Fibroblast of upper back skin (primary cell): Measurements from ENCODE around the gene GGTA1.
"Not testable (repeated sequence)": the region's sequence is repeated elsewhere in the genome, so short reads cannot be mapped to it uniquely, and the experiment has no call there.

Experiments
- DNase-seq: peaks from one replicate; pipeline ENCODE4 v3.0.0-alpha.2; 2013

GGTA1 gene

DNA sequence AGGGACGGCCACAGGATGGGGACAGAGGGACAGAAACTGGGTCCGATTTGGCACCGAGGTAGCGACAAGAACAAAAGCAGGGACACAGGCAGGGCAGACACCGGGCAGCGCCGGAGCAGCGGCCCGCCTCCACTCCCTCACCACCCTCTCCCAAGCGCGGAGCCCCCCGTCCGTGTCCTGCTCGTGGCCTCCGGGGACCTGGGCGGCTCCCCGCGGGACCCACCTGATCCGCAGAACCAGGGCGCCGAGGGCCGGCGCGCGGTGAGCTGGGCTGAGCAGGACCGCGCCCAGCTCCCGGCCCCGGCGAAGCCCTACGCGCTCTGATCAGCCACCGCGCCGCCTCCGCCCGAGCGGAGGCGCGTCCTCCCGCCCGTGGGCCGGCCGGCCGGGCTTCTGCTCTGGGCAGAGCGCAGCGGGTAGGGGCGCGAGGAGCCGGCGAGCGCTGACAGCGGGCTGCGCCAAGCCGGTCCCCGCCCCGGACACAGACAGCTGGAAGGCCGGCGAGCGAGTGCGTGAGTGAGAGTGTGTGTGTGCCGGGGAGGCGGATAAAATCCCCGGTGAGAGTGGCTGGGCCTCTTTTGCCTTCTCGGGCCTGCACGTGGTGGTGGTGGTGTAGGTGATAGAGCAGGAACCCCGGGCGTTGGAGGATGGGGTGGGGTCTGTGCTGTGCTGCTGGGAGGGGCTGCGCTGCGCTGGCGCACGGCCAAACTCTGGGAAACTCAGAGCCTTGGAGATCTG, at the start of gene GGTA1:
TSS of gene GGTA1 (minus strand) at position 418 of the 738 bp plus-strand sequence. CDS start 31,922 bp downstream, outside the sequence.
- DNase-seq, result peak; percentile 27

DNA sequence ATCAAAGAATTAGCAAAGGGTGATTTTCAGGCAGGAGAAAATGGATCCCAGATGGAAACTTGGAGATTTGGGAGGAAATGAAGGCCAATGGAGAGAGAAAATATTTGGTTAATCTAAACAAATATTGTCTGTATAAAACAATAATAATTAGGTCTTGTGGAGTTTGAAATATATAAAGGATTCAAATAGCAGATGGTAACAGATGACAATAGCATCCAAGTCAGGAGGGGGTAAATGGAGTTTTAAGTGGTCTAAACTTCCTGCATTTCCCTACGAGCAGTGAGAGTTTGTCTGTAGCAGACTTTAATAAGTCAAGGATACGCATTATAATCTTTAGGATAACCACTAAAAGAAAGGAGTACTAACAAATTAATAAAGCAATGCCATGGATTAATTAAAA, 49.0 kb upstream of the GGTA1 start:
- no peak for DNase-seq

GRCh38 chr9:121545875-121546423, 46.3 kb upstream of the GGTA1 start:
- DNase-seq, result peak; percentile 93

GRCh38 chr9:121545150-121545874, 45.7 kb upstream of the GGTA1 start:
- no peak for DNase-seq

- no peak for DNase-seq
Measured at GRCh38 chr9:121542025-121542424, 42.4 kb upstream of the GGTA1 start.

GRCh38 chr9:121541256-121541655, 41.6 kb upstream of the GGTA1 start:
- no peak for DNase-seq

DNA sequence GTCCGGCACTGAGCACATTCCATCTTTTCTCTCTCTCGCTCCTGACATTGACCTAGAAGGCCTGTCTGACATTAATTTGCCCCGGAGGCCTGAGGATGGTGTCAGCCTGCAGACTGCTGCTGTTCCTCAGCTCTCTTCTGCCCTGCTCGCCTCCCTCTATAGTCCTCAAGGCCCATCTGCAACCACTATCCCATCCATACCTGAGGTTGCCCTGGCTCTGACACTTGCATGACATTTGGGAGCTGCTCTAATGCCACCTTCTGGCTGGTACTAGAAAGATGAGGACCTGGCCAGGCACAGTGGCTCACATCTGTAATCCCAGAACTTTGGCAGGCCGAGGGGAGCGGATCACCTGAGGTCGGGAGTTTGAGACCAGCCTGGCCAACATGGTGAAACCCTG, 38.6 kb upstream of the GGTA1 start:
- DNase-seq, result no peak

GRCh38 chr9:121537283-121537682, 37.6 kb upstream of the GGTA1 start:
- no peak for DNase-seq

DNA sequence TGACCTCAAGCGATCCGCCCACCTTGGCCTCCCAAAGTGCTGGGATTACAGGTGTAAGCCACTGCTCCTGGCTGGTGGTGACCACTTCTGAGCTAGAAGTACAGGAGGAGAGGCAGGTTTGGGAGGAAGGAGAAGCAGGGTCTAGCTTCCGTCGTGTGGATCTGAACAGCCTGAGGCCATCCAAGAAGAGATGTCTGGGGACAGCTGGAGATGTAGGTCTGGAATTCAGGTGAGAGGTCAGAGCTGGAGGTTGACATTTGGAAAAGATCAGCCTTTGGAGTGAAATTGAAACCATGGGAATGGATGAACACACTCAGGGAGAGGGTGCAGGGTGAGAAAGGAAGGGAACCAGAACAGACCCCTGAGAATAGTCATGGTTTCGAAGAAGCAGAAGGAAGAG, 33.2 kb upstream of the GGTA1 start:
- DNase-seq, result no peak

- peak; percentile 97 for DNase-seq
Measured at GRCh38 chr9:121529237-121529987, 29.8 kb upstream of the GGTA1 start.

DNA sequence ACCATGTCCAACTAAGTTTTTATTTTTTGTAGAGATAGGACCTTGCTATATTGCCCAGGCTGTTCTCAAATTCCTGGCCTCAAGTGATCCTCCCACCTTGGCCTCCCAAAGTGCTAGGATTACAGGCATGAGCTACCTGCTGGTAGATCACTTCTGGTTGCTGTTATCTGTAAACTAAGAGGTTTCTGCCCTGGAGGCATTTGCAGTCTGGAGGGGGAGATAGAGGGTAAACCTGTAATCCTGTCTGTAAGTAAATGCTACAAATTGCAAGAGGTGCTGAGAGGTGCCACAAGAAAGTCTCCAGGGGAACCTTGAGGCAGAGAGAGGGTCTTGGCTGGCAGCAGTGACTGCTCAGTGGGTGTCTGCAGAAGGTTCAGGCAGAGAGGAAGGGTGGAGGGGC, 29.0 kb upstream of the GGTA1 start:
- DNase-seq, result no peak

DNA sequence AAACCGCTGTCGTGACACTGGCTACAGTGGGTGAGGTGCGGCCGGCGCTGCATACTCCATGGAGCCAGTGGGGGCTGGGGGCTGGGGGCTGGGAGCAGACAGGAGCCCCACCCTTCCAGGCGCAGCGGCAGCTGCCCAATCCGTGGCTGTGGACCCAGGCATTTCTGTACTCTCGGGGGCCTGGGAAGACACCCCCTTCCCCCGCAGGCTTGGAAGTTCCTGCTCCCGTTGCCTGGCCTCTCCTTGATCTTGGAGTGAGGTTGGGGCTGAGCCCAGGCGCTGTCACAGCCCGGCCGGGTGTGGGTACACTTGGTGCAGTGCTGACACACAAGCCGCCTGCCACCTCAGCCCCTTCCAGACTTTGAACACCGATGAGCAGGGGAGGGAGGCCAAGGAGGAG, 27.7 kb upstream of the GGTA1 start:
- DNase-seq, result no peak

- DNase-seq, result not testable (repeated sequence)
Measured at GRCh38 chr9:121519688-121520087, 20.0 kb upstream of the GGTA1 start.

- no peak for DNase-seq
Measured at GRCh38 chr9:121518634-121519033, 19.0 kb upstream of the GGTA1 start.

DNA sequence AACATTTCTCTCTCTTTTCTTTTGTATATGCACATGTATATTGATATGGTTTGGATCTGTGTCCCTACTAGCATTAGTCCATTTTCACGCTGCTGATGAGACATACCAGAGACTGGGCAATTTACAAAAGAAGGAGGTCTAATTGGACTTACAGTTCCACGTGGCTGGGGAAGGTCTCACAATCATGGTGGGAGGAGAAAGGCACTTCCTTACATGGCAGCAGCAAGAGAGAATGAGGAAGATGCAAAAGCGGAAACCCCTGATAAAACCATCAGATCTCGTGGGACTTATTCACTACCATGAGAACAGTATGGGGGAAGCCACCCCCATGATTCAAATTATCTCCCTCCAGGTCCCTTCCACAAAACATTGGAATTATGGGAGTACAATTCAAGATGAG, 13.5 kb upstream of the GGTA1 start:
- not testable (repeated sequence) for DNase-seq

GRCh38 chr9:121510766-121511550, 11.3 kb upstream of the GGTA1 start:
- DNase-seq, result no peak

GRCh38 chr9:121509180-121509579, 9.5 kb upstream of the GGTA1 start:
- DNase-seq, result peak; percentile 41

DNA sequence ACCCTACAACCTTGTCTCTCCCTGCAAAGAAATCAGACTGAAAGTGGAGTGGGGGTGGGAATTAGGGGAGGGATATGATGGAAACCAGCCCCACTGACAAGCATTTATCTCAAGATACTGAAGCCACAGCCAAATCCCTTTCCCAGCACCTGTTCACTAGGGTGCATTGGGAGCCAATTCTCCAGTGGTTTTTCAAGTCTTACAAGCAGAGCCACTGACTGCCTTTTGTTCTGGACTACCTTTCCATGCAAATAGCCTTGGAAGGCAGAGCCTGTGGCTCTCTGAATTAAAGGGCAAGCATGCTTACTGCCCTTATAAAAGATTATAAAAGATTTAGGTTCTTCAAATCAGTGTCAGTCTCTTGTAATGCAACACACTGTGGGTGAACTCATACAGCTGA, 8.8 kb upstream of the GGTA1 start:
- no peak for DNase-seq

- DNase-seq, result peak; percentile 23
Measured at GRCh38 chr9:121505903-121506735, 6.5 kb upstream of the GGTA1 start.

- peak; percentile 15 for DNase-seq
Measured at GRCh38 chr9:121503444-121503843, 3.8 kb upstream of the GGTA1 start.

DNA sequence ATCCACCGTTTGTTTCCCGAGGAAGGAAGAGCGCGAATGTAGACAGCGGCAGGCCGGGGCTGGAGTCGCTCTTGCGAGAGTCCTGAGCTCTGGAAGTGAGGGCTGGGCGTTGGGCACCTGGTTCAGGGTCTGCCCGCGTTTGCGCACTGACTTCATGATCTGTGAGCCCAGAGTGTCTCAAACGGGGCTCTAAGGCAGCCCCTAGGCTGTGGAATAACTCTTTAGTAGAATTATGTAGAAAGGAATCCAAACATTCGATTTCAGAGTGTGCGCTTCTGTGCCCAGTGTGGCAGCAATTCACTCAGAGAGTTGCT, 478 bp upstream of the GGTA1 start:
- no peak for DNase-seq

DNA sequence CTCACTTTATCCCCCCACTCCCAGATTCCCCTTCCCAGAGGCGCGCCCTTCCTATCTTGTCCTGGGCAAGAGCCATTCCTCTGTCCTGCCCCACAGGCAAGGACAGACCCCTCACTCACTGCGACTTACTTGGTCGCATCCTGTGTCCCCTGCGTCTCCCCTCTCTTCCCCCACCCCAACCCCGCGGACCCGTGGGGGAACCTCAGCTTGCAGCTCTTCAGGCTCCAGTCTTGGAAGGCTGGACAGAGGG, 542 bp downstream of the GGTA1 start:
- DNase-seq, result no peak
